Calu3 (cell line): ENCODE results near the gene ZNF124. TPM values are rescaled to one million over a fixed set of nuclear protein-coding genes. Genes with fewer than 3 reads are reported as not detected.
A peak's percentile ranks its signal among the peaks of the same experiment; 100 is the strongest.
"Not testable (repeated sequence)": the region's sequence is repeated elsewhere in the genome, so short reads cannot be mapped to it uniquely, and the experiment has no call there.

Experiments
- BruUV-seq: library from RNA; stranded (reverse); fragments of 400-500 nt; replicated peaks from 2 replicates; lab custom pipeline; 2021; lab: Mats Ljungman, UMichigan
- CTCF ChIA-PET: fragments of 300-600 bp; sonication (Branson Sonifier 250); formaldehyde crosslinking; loops from one replicate; lab custom pipeline; 2022; ENCODE audit warnings: antibody characterized with exemption; lab: Charles Lee
- DNase-seq: peaks from one replicate; pipeline ENCODE4 v3.0.0; 2022
- H3K27ac Mint-ChIP-seq: one replicate; pipeline ENCODE4 v1.8.0; 2022; ENCODE audit warnings: mixed read lengths; ENCODE audit not compliant: unreplicated experiment
- H3K27me3 Mint-ChIP-seq: one replicate; pipeline ENCODE4 v1.8.0; 2022; ENCODE audit warnings: mixed read lengths; ENCODE audit not compliant: unreplicated experiment
- H3K36me3 Mint-ChIP-seq: one replicate; pipeline ENCODE4 v1.8.0; 2022; ENCODE audit warnings: mild to moderate bottlenecking, moderate library complexity, mixed read lengths; ENCODE audit not compliant: insufficient read depth, unreplicated experiment
- H3K4me1 Mint-ChIP-seq: one replicate; pipeline ENCODE4 v1.8.0; 2022; ENCODE audit warnings: mild to moderate bottlenecking, low read depth, mixed read lengths; ENCODE audit not compliant: unreplicated experiment
- H3K4me3 Mint-ChIP-seq: one replicate; pipeline ENCODE4 v1.8.0; 2022; ENCODE audit warnings: mild to moderate bottlenecking, low read depth, moderate library complexity, mixed read lengths; ENCODE audit not compliant: unreplicated experiment
- H3K9me3 Mint-ChIP-seq: one replicate; pipeline ENCODE4 v1.8.0; 2022; ENCODE audit warnings: low read depth, mixed read lengths; ENCODE audit not compliant: unreplicated experiment
- CTCF ChIP-seq: fragments of 200-600 bp; IDR thresholded peaks from one replicate; pipeline ENCODE4 v1.8.0; 2022; ENCODE audit warnings: antibody characterized with exemption; ENCODE audit not compliant: unreplicated experiment
- intact Hi-C: fragments of 100-400 bp; cut with micrococcal nuclease; formaldehyde crosslinking; loops from one replicate; pipeline ENCODE4 v1.10.0; 2022; ENCODE audit not compliant: unreplicated experiment
- total RNA-seq: library from RNA; stranded (reverse); gene quantifications from 2 replicates; pipeline ENCODE4 v1.2.3, GENCODE V29; 2022

ZNF124 gene
- total RNA-seq, 1 experiment from 2014 or later = 45.6 TPM

- intact Hi-C loops = no loop called here
- H3K4me1 Mint-ChIP-seq = no peaks in the 10 kb centered on the region
- TF ChIP-seq CTCF = no peak
- no peaks in the 10 kb centered on the region for H3K27me3 Mint-ChIP-seq
- H3K4me3 Mint-ChIP-seq = no peak overlapping the region
- no peak overlapping the region for H3K27ac Mint-ChIP-seq
- CTCF ChIA-PET = no interaction called here
- BruUV-seq = no TSS peak
- H3K9me3 Mint-ChIP-seq = peaks cover 2% of the 10 kb centered on the region
- H3K36me3 Mint-ChIP-seq = peaks cover 21% of the 10 kb centered on the region
- DNase-seq = no peak
These were observed 15.0 kb downstream of the ZNF124 start for GRCh38 chr1:247156787-247157232.

DNA sequence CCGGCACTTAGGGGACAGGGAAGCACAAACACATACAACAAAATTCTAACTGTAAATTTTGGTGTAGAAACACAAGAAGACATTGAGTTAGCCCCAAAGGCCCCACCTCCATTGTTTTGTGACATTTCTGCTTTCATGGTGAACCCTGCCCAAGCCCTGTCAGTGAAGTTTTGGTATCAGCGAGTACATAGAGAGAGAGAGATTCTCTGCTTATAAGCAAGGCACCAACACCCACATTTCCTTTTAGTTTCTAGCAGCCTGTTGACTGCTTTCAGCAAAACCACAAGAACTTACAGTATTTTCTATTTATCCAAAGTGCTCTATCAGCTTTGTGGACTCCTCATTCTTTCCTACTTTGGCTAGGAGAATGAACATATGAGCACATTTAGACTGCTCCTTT lies 24.0 kb downstream of the ZNF124 start:
- no peaks in the 10 kb centered on the region for H3K4me1 Mint-ChIP-seq
- H3K27me3 Mint-ChIP-seq = no peaks in the 10 kb centered on the region
- no TSS peak for BruUV-seq
- no peak overlapping the region for H3K4me3 Mint-ChIP-seq
- H3K9me3 Mint-ChIP-seq = peaks cover 22% of the 10 kb centered on the region
- H3K36me3 Mint-ChIP-seq = peaks cover 26% of the 10 kb centered on the region
- CTCF ChIA-PET = no interaction called here
- DNase-seq = no peak
- intact Hi-C loops = no loop called here
- H3K27ac Mint-ChIP-seq = no peak overlapping the region
- TF ChIP-seq CTCF = no peak

DNA sequence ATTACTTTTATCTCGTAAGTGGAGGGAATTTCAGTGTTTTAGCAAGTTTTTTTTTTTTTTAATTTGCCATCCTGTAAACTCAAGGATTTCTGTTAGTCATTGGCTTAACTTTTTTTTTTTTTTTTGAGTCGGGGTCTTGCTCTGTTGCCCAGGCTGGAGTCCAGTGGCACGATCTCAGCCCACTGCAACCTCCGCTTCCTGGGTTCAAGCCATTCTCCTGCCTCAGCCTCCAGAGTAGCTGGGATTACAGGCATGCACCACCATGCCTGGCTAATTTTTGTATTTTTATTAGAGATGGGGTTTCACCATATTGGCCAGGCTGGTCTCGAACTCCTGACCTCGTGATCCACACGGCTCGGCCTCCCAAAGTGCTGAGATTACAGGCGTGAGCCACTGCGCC lies 24.7 kb downstream of the ZNF124 start:
- H3K4me3 Mint-ChIP-seq, H3K4me1 Mint-ChIP-seq, intact Hi-C loops, BruUV-seq, CTCF ChIA-PET, DNase-seq, H3K27ac Mint-ChIP-seq, H3K27me3 Mint-ChIP-seq: not testable (repeated sequence)
- Mint-ChIP-seq H3K9me3 (peaks cover 24% of the 10 kb centered on the region), H3K36me3 (peaks cover 23% of the 10 kb centered on the region)

- Mint-ChIP-seq H3K36me3 (peaks cover 23% of the 10 kb centered on the region), H3K27ac (no peak overlapping the region), H3K27me3 (no peaks in the 10 kb centered on the region), H3K4me1 (no peaks in the 10 kb centered on the region), H3K4me3 (no peak overlapping the region), H3K9me3 (peaks cover 24% of the 10 kb centered on the region)
- DNase-seq = no peak
- BruUV-seq = no TSS peak
- CTCF ChIA-PET = no interaction called here
- intact Hi-C loops = no loop called here
- peak; percentile 20 for TF ChIP-seq CTCF
These were observed 25.1 kb downstream of the ZNF124 start for GRCh38 chr1:247146671-247147070.

GRCh38 chr1:247145279-247145678 lies 26.5 kb downstream of the ZNF124 start:
- Mint-ChIP-seq H3K36me3 (peaks cover 16% of the 10 kb centered on the region), H3K27ac (no peak overlapping the region), H3K9me3 (peaks cover 21% of the 10 kb centered on the region), H3K4me3 (no peak overlapping the region), H3K27me3 (no peaks in the 10 kb centered on the region), H3K4me1 (no peaks in the 10 kb centered on the region)
- CTCF ChIA-PET = no interaction called here
- no peak for DNase-seq
- intact Hi-C loops = no loop called here
- TF ChIP-seq CTCF = no peak
- no TSS peak for BruUV-seq

- intact Hi-C loops, CTCF ChIA-PET, H3K36me3 Mint-ChIP-seq, BruUV-seq, H3K27ac Mint-ChIP-seq, H3K27me3 Mint-ChIP-seq, H3K4me1 Mint-ChIP-seq, DNase-seq, H3K4me3 Mint-ChIP-seq: not testable (repeated sequence)
- H3K9me3 Mint-ChIP-seq = peaks cover 32% of the 10 kb centered on the region
These were observed 32.3 kb downstream of the ZNF124 start for GRCh38 chr1:247139557-247139956.
